Right atrium auricular region (tissue), 2 donors: ENCODE results near the gene EIF3J. TPM values are rescaled to one million over a fixed set of nuclear protein-coding genes. Genes with fewer than 3 reads are reported as not detected.

Experiments used
- DNase-seq: peaks from one replicate; pipeline ENCODE4 v3.0.0-alpha.2; 2019; ENCODE audit warnings: low spot score
- H3K27ac ChIP-seq, 2 donors: fragments of 200-600 bp; sonication (generic); 1 replicate in 1 of 2; 2 replicates in 1 of 2; pipeline ENCODE4 v1.5.1; 2016 to 2019
- H3K27me3 ChIP-seq, 2 donors: fragments of 200-600 bp; sonication (generic); one replicate each; pipeline versions ENCODE4 v1.5.1 to v1.6.0; 2017 to 2019
- H3K36me3 ChIP-seq: fragments of 200-600 bp; sonication (generic); one replicate; pipeline ENCODE4 v1.5.1; 2016
- H3K4me1 ChIP-seq, 2 donors: fragments of 200-600 bp; sonication (generic); one replicate each; pipeline versions ENCODE4 v1.5.1 to v1.6.0; 2017 to 2019
- H3K4me3 ChIP-seq, 2 donors: fragments of 200-600 bp; sonication (generic); 1 replicate in 1 of 2; 2 replicates in 1 of 2; pipeline ENCODE4 v1.5.1; 2017 to 2019; ENCODE audit warnings: mild to moderate bottlenecking in 1 of 2, moderate library complexity in 1 of 2
- H3K9me3 ChIP-seq, 2 donors: fragments of 200-600 bp; sonication (generic); one replicate each; pipeline ENCODE4 v1.5.1; 2019
- CTCF ChIP-seq, 2 donors: fragments of 200-600 bp; sonication (generic); IDR thresholded peaks; one replicate each; pipeline ENCODE4 v1.5.1; 2019; ENCODE audit warnings: antibody characterized with exemption in 2 of 2
- total RNA-seq, 2 donors: library from RNA; depleted of rRNA; stranded (reverse); fragments of >200 nt; gene quantifications; one replicate each; pipeline ENCODE4 v1.1.0, GENCODE V29; 2016

EIF3J gene
- total RNA-seq, 2 donors from 2014 or later, result 27.2 to 34.5 TPM

- no peak for DNase-seq
- Histone ChIP-seq H3K27me3 (no peaks in the 10 kb centered on the region), H3K27ac (no peak overlapping the region), H3K36me3 (peaks cover 70% of the 10 kb centered on the region), H3K9me3 (no peaks in the 10 kb centered on the region), H3K4me1 (no peaks in the 10 kb centered on the region), H3K4me3 (no peak overlapping the region)
- TF ChIP-seq CTCF (IDR thresholded peaks at IDR 0.05), result no peak
Measured at GRCh38 chr15:44598892-44599291, 61.9 kb downstream of the EIF3J start.

- peaks cover 65% of the 10 kb centered on the region for H3K36me3 ChIP-seq
- H3K9me3 ChIP-seq, result no peaks in the 10 kb centered on the region
- no peak for TF ChIP-seq CTCF (IDR thresholded peaks at IDR 0.05)
- no peak overlapping the region for H3K4me3 ChIP-seq
- no peaks in the 10 kb centered on the region for H3K27me3 ChIP-seq
- H3K27ac ChIP-seq, result no peak overlapping the region
- no peaks in the 10 kb centered on the region for H3K4me1 ChIP-seq
- DNase-seq, result no peak
Measured at GRCh38 chr15:44603126-44603525, 66.2 kb downstream of the EIF3J start.

- H3K27ac ChIP-seq, result no peak overlapping the region
- no peak for TF ChIP-seq CTCF (IDR thresholded peaks at IDR 0.05)
- H3K36me3 ChIP-seq, result peaks cover 69% of the 10 kb centered on the region
- DNase-seq, result no peak
- no peak overlapping the region for H3K4me3 ChIP-seq
- no peaks in the 10 kb centered on the region for H3K27me3 ChIP-seq
- H3K9me3 ChIP-seq, result no peaks in the 10 kb centered on the region
- H3K4me1 ChIP-seq, result no peaks in the 10 kb centered on the region
Measured at GRCh38 chr15:44606740-44607139, 69.8 kb downstream of the EIF3J start.

Other genes starting within 250 kb of the EIF3J start
- gene GOLM2, start 248.4 kb upstream of the EIF3J start, total RNA-seq, result 10 to 100 TPM; 47.6 to 63.6 TPM
- gene CTDSPL2, start 109.5 kb upstream of the EIF3J start, total RNA-seq, result 10 to 100 TPM; 22.5 to 32.9 TPM
- gene SPG11, start 126.5 kb downstream of the EIF3J start, total RNA-seq, result 10 to 100 TPM; 34.2 to 40.1 TPM
- 1 to 10 TPM in 1 of 2 donors, under 1 TPM in 1; 0.75 to 4.5 TPM for gene PATL2, start 174.2 kb downstream of the EIF3J start, total RNA-seq
- gene B2M, start 174.4 kb downstream of the EIF3J start, total RNA-seq, result 1,000 to 10,000 TPM; 1,354 to 2,259 TPM
- 10 to 100 TPM; 28.9 to 55.1 TPM for gene TRIM69, start 199.4 kb downstream of the EIF3J start, total RNA-seq